Kidney glomerular epithelial cell (primary cell): ENCODE measurements around the gene LUZP4.
"Not testable (repeated sequence)": the region's sequence is repeated elsewhere in the genome, so short reads cannot be mapped to it uniquely, and the experiment has no call there.

Experiments
- DNase-seq: peaks from one replicate; lab custom pipeline; 2025; lab: John Stamatoyannopoulos, UW

Gene LUZP4

GRCh38 chrX:115289465-115289864, at the start of gene LUZP4:
LUZP4 (plus strand) TSS chrX:115289715; CDS start chrX:115289760, 45 bp downstream.
- DNase-seq = no peak

GRCh38 chrX:115251458-115252233, 37.9 kb upstream of the LUZP4 start:
- no peak for DNase-seq

- DNase-seq = no peak
Observed at GRCh38 chrX:115255003-115255402, 34.5 kb upstream of the LUZP4 start.

- no peak for DNase-seq
Observed at GRCh38 chrX:115257711-115258110, 31.8 kb upstream of the LUZP4 start.

- DNase-seq = peak; percentile 8
Observed at GRCh38 chrX:115259238-115259875, 30.2 kb upstream of the LUZP4 start.

GRCh38 chrX:115260330-115260729, 29.2 kb upstream of the LUZP4 start:
- no peak for DNase-seq

- no peak for DNase-seq
Observed at GRCh38 chrX:115261148-115261547, 28.4 kb upstream of the LUZP4 start.

- DNase-seq = no peak
Observed at GRCh38 chrX:115264009-115264408, 25.5 kb upstream of the LUZP4 start.

- DNase-seq = no peak
Observed at GRCh38 chrX:115266300-115266699, 23.2 kb upstream of the LUZP4 start.

- no peak for DNase-seq
Observed at GRCh38 chrX:115268421-115268820, 21.1 kb upstream of the LUZP4 start.

GRCh38 chrX:115269051-115269683, 20.3 kb upstream of the LUZP4 start:
- DNase-seq = no peak

- DNase-seq = no peak
Observed at GRCh38 chrX:115284877-115285276, 4.6 kb upstream of the LUZP4 start.

- DNase-seq = peak; percentile 4
Observed at GRCh38 chrX:115297189-115297588, 7.7 kb downstream of the LUZP4 start.

GRCh38 chrX:115311139-115311538, 21.6 kb downstream of the LUZP4 start:
- DNase-seq = no peak

- no peak for DNase-seq
Observed at GRCh38 chrX:115311601-115312001, 22.1 kb downstream of the LUZP4 start.

GRCh38 chrX:115318139-115318538, 28.6 kb downstream of the LUZP4 start:
- no peak for DNase-seq

GRCh38 chrX:115322375-115322774, 32.9 kb downstream of the LUZP4 start:
- no peak for DNase-seq

GRCh38 chrX:115324194-115324593, 34.7 kb downstream of the LUZP4 start:
- no peak for DNase-seq

GRCh38 chrX:115329282-115329681, 39.8 kb downstream of the LUZP4 start:
- not testable (repeated sequence) for DNase-seq

- DNase-seq = peak; percentile 16
Observed at GRCh38 chrX:115330498-115331168, 41.1 kb downstream of the LUZP4 start.

- no peak for DNase-seq
Observed at GRCh38 chrX:115332832-115333231, 43.3 kb downstream of the LUZP4 start.

GRCh38 chrX:115333446-115333845, 43.9 kb downstream of the LUZP4 start:
- DNase-seq = no peak
